ENCODE data around the gene EMILIN1.

- no peak for TF ChIP-seq POLR2AphosphoS5 (IDR thresholded peaks at IDR 0.05; ENCODE audit: low read depth, low read length)
- TF ChIP-seq, protein P1, sequence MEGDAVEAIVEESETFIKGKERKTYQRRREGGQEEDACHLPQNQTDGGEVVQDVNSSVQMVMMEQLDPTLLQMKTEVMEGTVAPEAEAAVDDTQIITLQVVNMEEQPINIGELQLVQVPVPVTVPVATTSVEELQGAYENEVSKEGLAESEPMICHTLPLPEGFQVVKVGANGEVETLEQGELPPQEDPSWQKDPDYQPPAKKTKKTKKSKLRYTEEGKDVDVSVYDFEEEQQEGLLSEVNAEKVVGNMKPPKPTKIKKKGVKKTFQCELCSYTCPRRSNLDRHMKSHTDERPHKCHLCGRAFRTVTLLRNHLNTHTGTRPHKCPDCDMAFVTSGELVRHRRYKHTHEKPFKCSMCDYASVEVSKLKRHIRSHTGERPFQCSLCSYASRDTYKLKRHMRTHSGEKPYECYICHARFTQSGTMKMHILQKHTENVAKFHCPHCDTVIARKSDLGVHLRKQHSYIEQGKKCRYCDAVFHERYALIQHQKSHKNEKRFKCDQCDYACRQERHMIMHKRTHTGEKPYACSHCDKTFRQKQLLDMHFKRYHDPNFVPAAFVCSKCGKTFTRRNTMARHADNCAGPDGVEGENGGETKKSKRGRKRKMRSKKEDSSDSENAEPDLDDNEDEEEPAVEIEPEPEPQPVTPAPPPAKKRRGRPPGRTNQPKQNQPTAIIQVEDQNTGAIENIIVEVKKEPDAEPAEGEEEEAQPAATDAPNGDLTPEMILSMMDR (IDR thresholded peaks at IDR 0.05), result no peak
Measured at GRCh38 chr2:27118525-27119329, 40.3 kb downstream of the EMILIN1 start, which contains the start of gene CGREF1.

Data from Panc1 (cell line).